HG03457 (cell line): ENCODE measurements around the gene VIPAS39.

Source experiments
- ATAC-seq: cut with Tn5 transposase; IDR thresholded peaks from one replicate; pipeline ENCODE4 v1.9.1; 2021; ENCODE audit warnings: moderate number of reproducible peaks; ENCODE audit not compliant: unreplicated experiment

VIPAS39 gene

GRCh38 chr14:77406718-77407117 lies 50.7 kb downstream of the VIPAS39 start:
- ATAC-seq: no peak

DNA sequence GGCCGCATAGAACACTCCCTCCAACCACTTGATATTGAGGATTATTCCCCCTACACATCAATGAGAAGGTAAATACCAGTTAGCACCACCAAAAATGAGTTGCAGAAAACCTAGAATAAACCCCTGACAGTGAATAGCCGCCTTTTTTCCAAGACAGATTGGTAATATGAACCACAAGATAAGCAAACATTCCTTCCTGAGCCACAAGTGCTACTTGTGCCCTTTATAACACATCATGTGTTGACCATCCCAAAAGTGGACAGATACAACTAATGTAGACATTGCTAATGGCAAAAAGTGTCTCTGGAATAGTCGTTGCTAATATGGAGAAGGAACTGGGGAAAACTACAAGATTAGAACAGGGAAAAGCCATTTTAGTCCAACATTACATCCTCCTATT lies 51.3 kb downstream of the VIPAS39 start:
- no peak for ATAC-seq

DNA sequence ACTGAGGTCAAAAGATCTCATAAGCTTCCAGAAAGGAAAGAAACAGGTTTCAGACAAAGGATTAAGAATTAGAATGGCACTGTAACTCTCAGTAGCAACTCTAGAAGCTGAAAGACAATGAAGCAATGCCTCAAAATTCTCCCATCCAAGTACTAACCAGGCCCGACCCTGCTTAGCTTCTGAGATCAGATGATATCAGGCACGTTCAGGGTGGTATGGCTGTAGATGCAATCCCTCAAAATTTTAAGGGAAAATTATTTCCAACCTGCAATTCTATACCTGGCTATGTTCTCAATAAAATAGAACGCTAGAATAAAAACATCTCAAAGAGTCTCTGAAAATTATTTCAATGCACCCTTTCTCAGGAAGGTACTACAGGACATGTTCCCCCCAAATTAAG lies 53.6 kb downstream of the VIPAS39 start:
- ATAC-seq: no peak

DNA sequence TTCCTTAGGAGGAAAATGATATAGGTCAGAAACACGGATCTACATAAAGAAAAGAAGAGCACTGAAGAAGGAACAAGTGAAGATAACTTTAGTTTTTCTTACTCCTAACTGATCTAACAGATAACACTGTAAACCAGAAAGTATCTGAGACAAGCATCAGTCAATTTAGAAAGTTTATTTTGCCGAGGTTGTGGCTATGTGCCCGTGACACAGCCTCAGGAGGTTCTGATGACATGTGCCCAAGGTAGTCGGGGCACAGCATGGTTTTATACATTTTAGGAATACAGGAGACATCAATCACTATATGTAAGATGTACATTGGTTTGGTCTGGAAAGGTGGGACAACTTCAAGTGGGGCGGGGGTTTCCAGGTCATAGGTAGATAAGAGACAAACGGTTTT lies 57.2 kb downstream of the VIPAS39 start:
- no peak for ATAC-seq

GRCh38 chr14:77390188-77390587 lies 67.2 kb downstream of the VIPAS39 start:
- ATAC-seq: no peak

GRCh38 chr14:77378701-77379100 lies 78.7 kb downstream of the VIPAS39 start:
- ATAC-seq: no peak

GRCh38 chr14:77377502-77377844 lies 79.9 kb downstream of the VIPAS39 start:
- no peak for ATAC-seq

DNA sequence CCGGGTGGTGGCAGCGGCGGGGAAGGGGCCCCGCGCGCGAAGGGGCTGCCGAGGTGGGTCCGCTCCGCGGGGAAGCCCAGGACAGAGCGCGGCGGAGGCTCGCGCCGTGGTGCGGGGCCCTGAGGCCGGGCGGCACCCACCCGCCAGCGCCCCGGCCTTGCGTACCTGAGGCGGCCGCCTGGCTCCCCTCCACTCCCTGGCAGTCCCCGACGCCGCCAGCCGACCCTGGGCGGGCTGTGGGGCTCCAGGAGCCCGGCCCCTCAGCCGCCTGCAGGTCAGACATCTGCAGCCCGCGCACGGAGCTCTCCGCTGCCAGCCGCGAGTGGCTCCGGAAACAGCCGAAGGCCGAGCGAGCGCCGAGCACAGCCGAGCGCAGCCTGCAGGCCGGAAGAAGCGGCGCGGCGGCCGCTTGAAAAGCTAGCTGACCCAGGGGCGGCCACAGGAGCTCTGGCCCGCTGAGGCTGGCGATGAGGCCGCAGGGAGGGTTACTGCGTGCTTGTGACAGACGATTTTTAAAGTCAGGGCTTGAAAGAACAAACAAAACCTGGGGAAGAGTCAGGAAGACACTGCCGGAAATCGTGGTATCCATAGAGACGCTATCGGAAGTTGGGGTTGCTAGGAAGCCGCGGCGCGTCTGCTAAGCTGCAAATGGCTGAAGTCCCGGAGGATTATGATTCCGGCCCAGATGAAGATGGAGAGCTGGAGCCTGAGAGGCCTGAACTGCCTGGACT lies 80.5 kb downstream of the VIPAS39 start, which contains the start of the genes SAMD15 and TMED8:
SAMD15 (plus strand) TSS at position 609 of the 731 bp plus-strand sequence; CDS start at position 649, 40 bp downstream.
TMED8 (minus strand) TSS at position 324 of the 731 bp plus-strand sequence; CDS start at position 283, 41 bp downstream.
- peak; percentile 76 for ATAC-seq
